Activated T-cell treated with anti-CD3 and anti-CD28 coated beads for 24 hours (primary cell): ENCODE results near the gene SLC44A4.

ENCODE experiments used
- DNase-seq: peaks from one replicate; pipeline ENCODE4 v3.0.0-alpha.2; 2020; ENCODE audit warnings: low read depth

The SLC44A4 gene

GRCh38 chr6:31901415-31901952, 22.7 kb upstream of the SLC44A4 start:
- DNase-seq = peak; percentile 65

GRCh38 chr6:31900917-31901414, 22.2 kb upstream of the SLC44A4 start:
- no peak for DNase-seq

- DNase-seq = no peak
Observed at GRCh38 chr6:31899882-31900722, 21.3 kb upstream of the SLC44A4 start.

- DNase-seq = no peak
Observed at GRCh38 chr6:31899215-31899614, 20.4 kb upstream of the SLC44A4 start.

GRCh38 chr6:31898383-31899011, 19.7 kb upstream of the SLC44A4 start:
- no peak for DNase-seq

GRCh38 chr6:31897612-31898382, 19.0 kb upstream of the SLC44A4 start, which contains the start of gene EHMT2:
Gene EHMT2 (minus strand): TSS chr6:31897698. CDS start chr6:31897677, 21 bp downstream.
- peak; percentile 83 for DNase-seq

GRCh38 chr6:31896856-31897611, 18.2 kb upstream of the SLC44A4 start:
- no peak for DNase-seq

- no peak for DNase-seq
Observed at GRCh38 chr6:31896493-31896855, 17.7 kb upstream of the SLC44A4 start.

GRCh38 chr6:31892821-31893220, 14.0 kb upstream of the SLC44A4 start:
- DNase-seq = no peak

GRCh38 chr6:31889331-31889972, 10.7 kb upstream of the SLC44A4 start:
- no peak for DNase-seq

GRCh38 chr6:31888276-31889258, 9.8 kb upstream of the SLC44A4 start:
- peak; percentile 32 for DNase-seq

- DNase-seq = no peak
Observed at GRCh38 chr6:31887173-31888007, 8.6 kb upstream of the SLC44A4 start.

GRCh38 chr6:31886541-31886991, 7.8 kb upstream of the SLC44A4 start:
- no peak for DNase-seq

GRCh38 chr6:31884528-31885035, 5.8 kb upstream of the SLC44A4 start:
- no peak for DNase-seq

GRCh38 chr6:31883676-31884075, 4.9 kb upstream of the SLC44A4 start:
- DNase-seq = no peak

GRCh38 chr6:31882344-31882743, 3.5 kb upstream of the SLC44A4 start:
- DNase-seq = no peak

- no peak for DNase-seq
Observed at GRCh38 chr6:31881136-31881859, 2.5 kb upstream of the SLC44A4 start.

- no peak for DNase-seq
Observed at GRCh38 chr6:31880616-31881015, 1.8 kb upstream of the SLC44A4 start.
